GM18502 (cell line): ENCODE measurements around the gene P4HB.

Source experiments
- ATAC-seq: cut with Tn5 transposase; IDR thresholded peaks from one replicate; pipeline ENCODE4 v1.9.1; 2021; ENCODE audit warnings: mild to moderate bottlenecking; ENCODE audit not compliant: unreplicated experiment, poor library complexity

Gene P4HB

DNA sequence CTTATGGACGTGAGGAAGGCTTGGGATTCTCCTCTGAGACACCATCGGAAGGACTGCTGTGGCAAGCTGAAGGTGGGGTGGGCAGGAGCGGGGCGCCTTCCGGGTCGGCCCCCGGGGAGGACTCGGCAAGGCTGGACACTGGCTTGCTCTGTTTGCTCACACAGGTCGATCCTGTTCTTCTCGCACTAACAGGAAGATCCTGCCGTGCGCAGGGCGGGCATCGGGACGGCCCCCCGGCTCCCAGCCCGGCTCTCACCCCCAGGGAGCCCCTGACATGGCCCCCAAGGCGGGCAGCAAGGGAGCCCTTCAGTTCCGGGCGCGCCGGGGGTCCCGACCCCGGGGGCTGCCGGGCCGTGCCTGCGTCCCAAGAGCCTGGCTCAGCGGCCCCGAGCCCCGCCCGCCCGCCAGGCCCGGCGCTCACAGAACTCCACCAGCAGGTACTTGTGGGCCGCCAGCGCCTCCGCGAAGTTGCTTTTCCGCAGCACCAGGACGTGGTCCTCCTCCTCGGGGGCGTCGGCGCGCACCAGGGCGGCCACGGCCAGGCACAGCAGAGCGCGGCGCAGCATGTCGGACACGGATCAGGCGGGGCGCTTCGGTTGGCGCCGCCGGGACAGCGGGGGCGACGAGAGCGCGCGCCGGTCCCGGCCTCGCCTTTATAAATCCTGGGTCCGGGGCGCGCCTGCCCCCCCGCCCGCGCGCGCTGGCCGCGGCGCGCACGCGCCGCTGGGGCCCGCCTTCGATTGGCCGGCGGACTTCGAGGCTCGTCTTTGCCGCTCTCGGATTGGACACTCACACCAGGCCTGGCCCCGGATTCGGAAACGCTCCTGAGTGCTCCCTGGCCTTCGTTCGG is at the start of gene P4HB:
P4HB (minus strand) TSS at position 630 of the 850 bp plus-strand sequence; CDS start at position 566, 64 bp downstream.
- ATAC-seq = no peak

DNA sequence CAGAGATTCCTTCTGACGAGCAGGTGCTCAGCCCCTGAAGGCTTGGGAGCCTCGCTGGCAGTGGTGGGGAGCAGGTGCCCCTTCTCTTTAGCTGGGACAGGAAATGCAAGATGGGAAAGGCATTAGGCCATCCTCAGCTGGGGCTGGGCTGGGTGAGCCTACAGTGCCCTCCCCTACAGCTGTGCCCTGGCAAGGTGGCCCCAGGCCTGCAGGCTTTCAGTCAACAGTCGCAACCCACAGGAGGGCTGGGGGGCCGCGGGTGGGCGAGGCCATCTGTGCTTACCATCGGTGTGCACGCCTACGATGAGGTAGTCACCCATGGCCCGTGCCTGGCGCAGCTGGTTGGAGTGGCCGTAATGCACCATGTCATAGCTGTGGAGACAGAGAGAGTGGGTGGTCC is 48.9 kb upstream of the P4HB start:
- ATAC-seq = no peak

GRCh38 chr17:81908793-81909192 is 48.5 kb upstream of the P4HB start:
- no peak for ATAC-seq

DNA sequence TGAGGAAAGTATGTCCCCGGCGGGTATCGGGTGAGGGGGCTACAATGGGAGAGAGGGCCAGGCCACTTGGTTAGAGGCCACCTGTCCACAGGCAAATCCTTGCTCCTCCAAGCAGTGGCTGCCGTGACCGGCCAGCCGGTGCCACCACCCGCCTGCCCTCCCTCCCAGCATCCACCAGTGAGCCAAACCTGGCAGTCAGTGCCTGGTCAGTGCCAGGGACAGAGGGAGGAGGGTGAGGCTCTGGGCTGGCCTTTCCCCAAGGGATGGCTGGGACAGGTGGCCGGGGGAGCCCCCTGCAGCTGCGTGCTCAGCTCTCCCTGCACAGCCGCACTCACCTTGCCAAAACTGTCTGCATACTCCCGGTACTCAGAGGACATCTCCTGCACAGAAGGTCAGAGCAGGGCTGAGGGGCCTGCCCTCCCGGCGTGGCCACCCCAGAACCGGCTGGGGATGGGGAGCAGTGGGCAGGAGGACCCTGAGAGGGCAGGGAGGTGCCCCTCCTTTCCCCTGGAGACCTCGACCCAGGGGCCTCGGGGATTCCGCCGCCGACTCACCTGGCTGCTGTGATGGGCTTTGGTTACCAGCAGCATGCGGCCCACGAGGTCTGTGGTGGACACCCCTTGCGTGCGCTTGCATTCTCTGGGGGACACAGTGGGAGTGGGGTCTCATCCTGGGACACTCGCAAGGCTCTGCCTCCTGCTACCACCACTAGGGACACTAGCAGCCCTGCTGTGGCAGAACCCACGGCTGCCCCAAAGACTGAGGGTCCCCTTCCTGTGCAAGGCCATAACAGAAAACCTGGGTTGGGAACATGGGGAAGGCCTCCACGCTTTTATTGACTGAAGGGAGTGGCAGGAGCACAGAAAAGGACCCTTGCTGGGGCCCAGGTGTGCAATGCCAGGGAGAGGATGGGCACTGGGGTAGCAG is 47.1 kb upstream of the P4HB start:
- no peak for ATAC-seq

GRCh38 chr17:81906476-81907218 is 46.3 kb upstream of the P4HB start:
- ATAC-seq = no peak

DNA sequence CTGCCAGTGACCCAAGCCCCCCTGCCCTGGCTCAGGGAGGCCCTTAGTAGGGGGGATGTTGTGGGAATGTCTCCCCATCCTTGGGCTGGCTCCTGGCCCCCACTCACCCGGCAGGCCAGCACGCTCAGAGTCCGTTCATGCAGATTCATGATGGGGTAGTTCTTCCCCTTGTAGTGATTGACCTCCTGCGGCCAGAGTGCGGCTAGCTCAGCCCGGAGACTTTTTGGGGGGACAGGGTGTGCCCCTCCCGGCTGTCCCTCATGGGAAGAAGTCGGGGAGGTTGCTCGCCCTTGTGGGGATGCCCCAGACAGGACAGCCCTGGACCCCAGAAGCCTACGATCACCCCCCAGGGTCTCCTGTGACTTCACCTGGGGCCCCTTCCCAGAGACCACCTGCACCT is 45.7 kb upstream of the P4HB start:
- ATAC-seq = no peak

DNA sequence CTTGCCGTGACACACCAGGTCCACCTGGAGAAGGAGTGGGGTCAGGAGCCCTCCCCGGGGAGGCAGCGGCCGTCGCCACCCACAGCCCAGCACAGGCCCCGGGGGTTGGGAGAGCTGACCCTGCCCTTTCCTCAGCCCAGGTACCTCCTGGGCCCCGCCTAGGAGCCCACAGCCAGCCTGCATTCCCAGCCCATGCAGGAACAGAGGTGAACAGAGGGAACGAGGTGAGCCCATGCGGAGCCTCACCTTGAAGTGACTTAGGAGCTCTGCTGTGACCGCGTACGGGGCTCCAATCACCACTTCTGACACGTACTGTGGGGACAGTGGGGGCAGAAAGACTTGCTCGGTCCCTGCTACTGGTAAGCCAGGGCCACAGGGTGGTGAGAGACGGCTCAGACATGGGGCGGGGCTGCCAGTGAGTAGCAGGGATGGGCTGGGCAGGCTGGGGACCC is 45.1 kb upstream of the P4HB start:
- no peak for ATAC-seq

- ATAC-seq = no peak
These were observed 44.5 kb upstream of the P4HB start for GRCh38 chr17:81904600-81905423.

- ATAC-seq = no peak
These were observed 43.7 kb upstream of the P4HB start for GRCh38 chr17:81903896-81904599.

DNA sequence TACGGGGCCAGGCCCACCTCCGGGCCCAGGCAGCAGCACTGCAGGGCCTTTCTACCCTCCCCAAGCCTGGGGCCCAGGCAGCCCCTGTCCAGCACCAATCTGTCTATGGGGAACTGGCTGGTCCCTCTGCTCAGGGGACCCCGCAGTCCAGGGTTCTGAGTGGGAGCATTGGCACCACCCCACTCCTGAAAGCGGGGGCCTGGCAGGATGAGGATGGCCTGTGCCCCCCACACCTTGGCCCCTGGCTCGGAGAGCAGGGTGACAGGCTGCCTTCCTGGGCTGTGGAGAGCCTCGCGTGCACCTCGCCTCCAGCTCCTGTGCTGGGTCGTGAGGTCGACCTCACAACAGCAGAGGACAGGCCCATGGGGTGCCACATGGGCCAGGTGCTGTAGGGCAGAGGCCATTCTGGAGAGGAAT is 43.1 kb upstream of the P4HB start:
- no peak for ATAC-seq

- ATAC-seq = no peak
These were observed 42.5 kb upstream of the P4HB start for GRCh38 chr17:81902653-81903414.

DNA sequence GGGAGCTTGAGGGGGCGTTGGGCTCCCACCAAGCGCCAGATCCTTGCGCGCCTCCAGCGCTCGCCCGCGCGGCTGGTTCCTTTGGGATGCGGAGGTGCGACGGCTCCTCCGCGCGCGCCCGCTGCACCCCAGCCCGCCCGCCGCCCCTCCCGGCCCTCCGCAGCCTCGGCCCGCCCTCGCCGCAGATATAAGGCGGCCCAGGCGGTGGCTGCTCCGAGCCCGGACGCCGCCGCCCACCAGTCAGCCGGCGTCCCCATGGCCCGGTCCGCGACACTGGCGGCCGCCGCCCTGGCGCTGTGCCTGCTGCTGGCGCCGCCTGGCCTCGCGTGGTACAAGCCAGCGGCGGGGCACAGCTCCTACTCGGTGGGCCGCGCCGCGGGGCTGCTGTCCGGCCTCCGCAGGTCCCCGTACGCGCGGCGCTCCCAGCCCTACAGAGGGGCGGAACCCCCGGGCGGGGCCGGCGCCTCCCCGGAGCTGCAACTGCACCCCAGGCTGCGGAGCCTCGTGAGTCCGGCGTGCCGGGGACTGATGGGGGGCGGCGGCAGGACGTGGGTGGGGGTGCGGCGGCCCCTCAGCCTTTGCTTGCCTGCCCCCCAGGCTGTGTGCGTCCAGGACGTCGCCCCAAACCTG is 41.8 kb upstream of the P4HB start, which contains the start of gene NPB:
NPB (plus strand) TSS at position 216 of the 630 bp plus-strand sequence; CDS start at position 256, 40 bp downstream.
- no peak for ATAC-seq

GRCh38 chr17:81901167-81902022 is 41.1 kb upstream of the P4HB start:
- ATAC-seq = no peak

DNA sequence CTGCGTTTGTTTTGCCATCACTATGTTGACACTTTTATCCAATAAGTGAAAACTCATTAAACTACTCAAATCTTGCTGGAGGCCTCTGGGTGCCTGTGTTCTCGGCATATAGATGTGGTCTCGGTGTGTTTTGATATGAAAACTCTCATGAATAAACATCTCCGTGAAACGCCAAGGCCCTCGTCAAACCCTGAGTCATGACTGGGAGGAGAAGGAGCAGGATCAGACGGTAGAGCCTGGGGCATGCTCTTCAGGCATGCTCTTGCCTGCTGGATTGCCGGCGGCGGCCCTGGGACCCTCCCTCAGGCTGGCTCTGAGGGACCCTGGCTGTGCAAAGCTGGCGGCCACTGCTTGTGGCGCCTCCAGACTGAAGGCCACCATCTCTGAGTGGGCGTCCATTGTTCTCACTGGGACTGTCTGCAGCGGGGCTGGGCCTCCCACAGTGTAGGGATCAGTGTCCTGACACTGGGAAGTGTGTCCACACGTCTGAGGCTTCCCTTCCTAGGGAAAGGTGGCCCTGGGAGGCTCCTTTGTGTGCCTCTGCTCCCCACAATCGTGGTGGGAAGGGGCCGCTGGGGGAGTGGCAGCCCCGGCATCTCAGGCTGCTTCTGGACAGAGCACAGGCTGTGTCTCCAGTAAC is 40.0 kb upstream of the P4HB start:
- no peak for ATAC-seq

GRCh38 chr17:81899514-81900166 is 39.3 kb upstream of the P4HB start:
- no peak for ATAC-seq

GRCh38 chr17:81898885-81899284 is 38.5 kb upstream of the P4HB start:
- no peak for ATAC-seq
